Activated naive CD4-positive, alpha-beta T cell treated with anti-CD3 and anti-CD28 coated beads, Interleukin-2, amount 10 ng/mL, durations not matched to agents 7 days and 5 days (primary cell): ENCODE results near the gene LARGE1.

Source experiments
- CTCF ChIA-PET: fragments of 350-600 bp; sonication (Branson Sonifier 250); formaldehyde crosslinking; loops from one replicate; lab custom pipeline; 2021; ENCODE audit warnings: antibody characterized with exemption; lab: Charles Lee
- DNase-seq: peaks from one replicate; pipeline ENCODE4 v3.0.0-alpha.2; 2020
- H3K27ac Mint-ChIP-seq: one replicate; pipeline ENCODE4 v1.8.0; 2021; ENCODE audit warnings: mild to moderate bottlenecking, moderate library complexity, mixed read lengths
- H3K27me3 Mint-ChIP-seq: one replicate; pipeline ENCODE4 v1.8.0; 2021; ENCODE audit warnings: mild to moderate bottlenecking, mixed read lengths
- H3K36me3 Mint-ChIP-seq: one replicate; pipeline ENCODE4 v1.8.0; 2021; ENCODE audit warnings: mixed read lengths
- H3K4me1 Mint-ChIP-seq: one replicate; pipeline ENCODE4 v1.8.0; 2021; ENCODE audit warnings: mixed read lengths
- H3K4me3 Mint-ChIP-seq: one replicate; pipeline ENCODE4 v1.8.0; 2021; ENCODE audit warnings: mild to moderate bottlenecking, moderate library complexity, mixed read lengths
- H3K9me3 Mint-ChIP-seq: one replicate; pipeline ENCODE4 v1.8.0; 2021; ENCODE audit warnings: mixed read lengths

The LARGE1 gene

DNA sequence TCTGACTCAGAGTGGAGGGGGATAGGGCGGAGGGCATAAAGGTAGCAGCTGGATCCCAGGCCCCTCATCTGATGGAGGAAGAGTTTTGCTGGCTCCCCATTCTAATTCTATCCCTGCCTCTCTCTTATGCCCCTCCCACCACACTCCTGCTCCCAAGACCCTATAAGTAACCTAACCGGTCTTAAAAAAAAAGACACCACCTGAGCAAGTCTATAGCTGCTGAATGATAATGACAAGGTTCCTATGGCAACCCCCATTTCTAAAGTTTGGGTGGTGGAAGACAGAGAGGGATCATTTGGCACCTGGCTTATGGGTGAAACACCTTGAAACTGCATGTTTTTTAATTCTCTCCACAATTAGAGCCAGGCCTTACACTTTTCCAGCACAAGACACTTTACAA, 69.6 kb downstream of the LARGE1 start:
- CTCF ChIA-PET, result no interaction called here
- H3K4me3 Mint-ChIP-seq, result no peak overlapping the region

GRCh38 chr22:33850193-33850592, 70.1 kb downstream of the LARGE1 start:
- H3K27ac Mint-ChIP-seq, result no peak overlapping the region
- no peak for DNase-seq
- H3K9me3 Mint-ChIP-seq, result peaks cover 20% of the 10 kb centered on the region
- CTCF ChIA-PET, result no interaction called here
- H3K27me3 Mint-ChIP-seq, result no peaks in the 10 kb centered on the region
- peaks cover 9% of the 10 kb centered on the region for H3K4me1 Mint-ChIP-seq
- no peak overlapping the region for H3K4me3 Mint-ChIP-seq
- H3K36me3 Mint-ChIP-seq, result no peaks in the 10 kb centered on the region

More for the DNA sequence above, 69.6 kb downstream of the LARGE1 start:
- no peak for DNase-seq
- H3K9me3 Mint-ChIP-seq, result peaks cover 17% of the 10 kb centered on the region
- H3K36me3 Mint-ChIP-seq, result no peaks in the 10 kb centered on the region
- no peaks in the 10 kb centered on the region for H3K27me3 Mint-ChIP-seq
- peaks cover 9% of the 10 kb centered on the region for H3K4me1 Mint-ChIP-seq
- H3K27ac Mint-ChIP-seq, result no peak overlapping the region

GRCh38 chr22:33848251-33848650, 72.0 kb downstream of the LARGE1 start:
- H3K36me3 Mint-ChIP-seq, result no peaks in the 10 kb centered on the region
- no peak overlapping the region for H3K27ac Mint-ChIP-seq
- no peak overlapping the region for H3K4me3 Mint-ChIP-seq
- peaks cover 3% of the 10 kb centered on the region for H3K4me1 Mint-ChIP-seq
- no peaks in the 10 kb centered on the region for H3K27me3 Mint-ChIP-seq
- DNase-seq, result no peak
- CTCF ChIA-PET, result no interaction called here
- peaks cover 24% of the 10 kb centered on the region for H3K9me3 Mint-ChIP-seq

DNA sequence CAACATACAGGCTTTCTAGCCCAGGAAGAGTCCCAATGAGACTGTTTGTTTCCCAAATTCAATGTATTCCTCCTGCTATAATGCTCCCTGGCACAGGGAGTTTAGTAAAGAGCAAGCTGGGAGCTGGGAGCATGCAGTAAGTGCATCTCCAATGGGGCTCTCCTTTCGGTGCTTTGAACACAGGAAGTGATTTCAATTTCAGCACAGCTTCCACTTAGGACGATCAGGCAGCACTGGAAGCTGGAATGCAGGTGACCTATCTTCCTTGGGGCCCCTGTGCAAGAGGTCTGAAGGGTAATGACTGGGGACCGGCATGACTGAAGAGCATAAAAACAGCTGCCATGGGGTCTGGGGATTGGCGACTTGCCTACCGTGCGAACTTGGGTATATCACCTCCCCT, 76.0 kb downstream of the LARGE1 start:
- Mint-ChIP-seq H3K4me3 (no peak overlapping the region), H3K27me3 (no peaks in the 10 kb centered on the region), H3K4me1 (no peaks in the 10 kb centered on the region), H3K9me3 (peaks cover 24% of the 10 kb centered on the region), H3K36me3 (no peaks in the 10 kb centered on the region), H3K27ac (no peak overlapping the region)
- no peak for DNase-seq
- CTCF ChIA-PET, result no interaction called here

DNA sequence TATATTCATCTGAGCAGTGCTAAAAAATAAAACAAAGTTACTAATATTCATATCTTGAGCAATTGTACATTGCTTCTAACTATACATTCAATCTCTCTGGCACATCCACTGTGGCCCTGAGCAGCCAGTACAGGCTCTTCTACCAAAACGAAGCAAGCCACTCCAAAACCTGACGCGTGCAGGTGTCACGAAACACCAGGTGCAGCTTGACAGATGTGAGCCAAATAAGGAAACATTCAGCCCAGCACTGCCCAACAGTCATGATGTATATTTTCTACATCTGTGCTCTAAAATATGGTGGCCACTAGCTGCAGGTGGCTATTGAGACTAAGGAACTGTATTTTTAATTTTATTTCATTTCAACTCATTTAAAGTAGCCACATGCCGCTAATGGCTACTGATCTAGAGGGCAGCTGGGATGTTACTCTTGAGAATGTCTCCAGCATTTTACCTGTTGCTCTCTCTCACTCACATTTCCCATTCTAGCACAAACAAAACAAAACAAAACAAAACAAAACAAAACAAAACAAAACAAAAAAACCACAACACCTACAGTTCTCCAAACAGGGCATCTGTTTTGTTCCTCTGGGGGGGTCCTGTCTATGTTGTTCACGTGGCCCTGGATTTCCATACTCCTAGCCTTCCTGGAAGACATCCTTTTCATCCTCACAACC, 77.7 kb downstream of the LARGE1 start:
- Mint-ChIP-seq H3K36me3 (no peaks in the 10 kb centered on the region), H3K27me3 (no peaks in the 10 kb centered on the region), H3K9me3 (peaks cover 14% of the 10 kb centered on the region), H3K27ac (no peak overlapping the region), H3K4me1 (no peaks in the 10 kb centered on the region), H3K4me3 (no peak overlapping the region)
- CTCF ChIA-PET, result no interaction called here
- no peak for DNase-seq

DNA sequence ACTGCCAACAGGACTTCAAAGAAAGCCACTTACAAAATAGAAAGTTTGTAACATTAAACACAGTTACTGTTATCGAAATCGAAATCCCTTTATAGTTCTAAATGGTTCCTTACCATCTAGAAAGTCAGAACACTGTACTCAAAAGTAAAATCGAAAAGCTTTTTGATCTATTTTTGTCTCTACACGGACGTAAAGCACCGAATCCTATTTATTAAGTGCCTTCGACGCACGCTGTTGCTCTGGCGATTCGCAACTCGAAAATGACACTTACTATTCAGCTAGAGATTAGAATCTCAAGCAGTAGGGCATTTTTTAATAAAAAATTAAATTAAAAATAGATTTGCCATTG, 78.3 kb downstream of the LARGE1 start:
- DNase-seq, result no peak
- CTCF ChIA-PET, result no interaction called here
- no peak overlapping the region for H3K4me3 Mint-ChIP-seq
- no peaks in the 10 kb centered on the region for H3K4me1 Mint-ChIP-seq
- H3K27me3 Mint-ChIP-seq, result no peaks in the 10 kb centered on the region
- H3K27ac Mint-ChIP-seq, result no peak overlapping the region
- no peaks in the 10 kb centered on the region for H3K36me3 Mint-ChIP-seq
- H3K9me3 Mint-ChIP-seq, result peaks cover 11% of the 10 kb centered on the region

- CTCF ChIA-PET, result no interaction called here
- DNase-seq, result no peak
Observed at GRCh38 chr22:33841281-33842005, 78.8 kb downstream of the LARGE1 start.

DNA sequence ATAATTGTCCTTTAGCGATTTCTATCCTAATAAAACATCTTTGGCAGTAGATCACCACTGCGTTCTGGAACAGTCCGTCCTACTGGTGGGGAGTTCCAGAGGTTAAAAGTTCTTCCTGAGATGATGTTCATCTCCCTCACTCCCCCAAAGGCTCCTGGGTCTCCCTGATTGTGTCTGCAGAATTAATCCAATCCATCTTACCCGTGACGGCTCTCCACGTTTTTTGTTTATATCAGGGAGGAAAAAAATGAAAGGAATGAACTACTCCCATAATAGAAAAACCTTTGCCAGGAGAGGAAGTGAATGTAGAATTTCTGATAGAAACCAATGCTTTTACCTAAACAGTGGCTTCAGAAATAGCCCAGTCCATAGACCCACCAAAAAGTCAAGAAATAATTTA, 81.6 kb downstream of the LARGE1 start:
- Mint-ChIP-seq H3K4me3 (no peak overlapping the region), H3K27ac (no peak overlapping the region)
- CTCF ChIA-PET, result no interaction called here

More at GRCh38 chr22:33841281-33842005, 78.8 kb downstream of the LARGE1 start:
- H3K27me3 Mint-ChIP-seq, result no peaks in the 10 kb centered on the region
- H3K4me3 Mint-ChIP-seq, result no peak overlapping the region
- H3K27ac Mint-ChIP-seq, result no peak overlapping the region
- no peaks in the 10 kb centered on the region for H3K36me3 Mint-ChIP-seq
- peaks cover 8% of the 10 kb centered on the region for H3K9me3 Mint-ChIP-seq
- H3K4me1 Mint-ChIP-seq, result no peaks in the 10 kb centered on the region

GRCh38 chr22:33837826-33838225, 82.5 kb downstream of the LARGE1 start:
- Mint-ChIP-seq H3K27me3 (no peaks in the 10 kb centered on the region), H3K36me3 (no peaks in the 10 kb centered on the region), H3K4me1 (no peaks in the 10 kb centered on the region), H3K9me3 (no peaks in the 10 kb centered on the region), H3K27ac (no peak overlapping the region), H3K4me3 (no peak overlapping the region)
- no peak for DNase-seq
- CTCF ChIA-PET, result no interaction called here

More for the DNA sequence above, 81.6 kb downstream of the LARGE1 start:
- H3K27me3 Mint-ChIP-seq, result no peaks in the 10 kb centered on the region
- H3K9me3 Mint-ChIP-seq, result peaks cover 2% of the 10 kb centered on the region
- no peaks in the 10 kb centered on the region for H3K36me3 Mint-ChIP-seq
- no peak for DNase-seq
- H3K4me1 Mint-ChIP-seq, result no peaks in the 10 kb centered on the region

GRCh38 chr22:33835265-33835664, 85.0 kb downstream of the LARGE1 start:
- H3K36me3 Mint-ChIP-seq, result no peaks in the 10 kb centered on the region
- CTCF ChIA-PET, result no interaction called here

DNA sequence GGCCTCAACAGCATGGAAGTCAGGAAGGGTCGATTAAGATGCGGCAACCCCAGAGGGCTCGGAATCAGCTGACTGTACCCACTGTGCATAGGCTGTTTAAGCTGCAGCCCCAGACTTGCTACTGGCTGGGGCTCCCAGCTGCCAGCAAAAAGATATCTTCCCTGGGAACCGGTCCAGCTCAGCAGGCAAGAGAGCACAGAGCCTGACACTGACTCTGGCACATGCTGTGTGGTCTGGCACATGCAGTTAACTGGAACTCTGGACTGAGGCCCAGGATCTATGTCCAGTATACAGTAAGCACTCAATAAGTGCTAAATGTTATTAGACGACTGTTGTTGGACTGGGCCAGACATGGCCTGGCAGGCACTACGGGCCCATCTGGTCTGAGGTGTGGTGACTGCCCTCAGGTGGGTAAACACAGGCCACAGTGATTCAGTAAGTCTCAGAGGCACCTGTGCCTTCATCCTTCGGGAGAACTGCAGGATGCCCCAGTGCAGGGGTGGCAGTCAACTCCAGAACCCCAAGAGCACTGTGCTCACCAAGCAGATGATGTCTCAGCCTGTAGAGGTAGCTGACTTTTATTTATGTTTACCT, 87.6 kb downstream of the LARGE1 start:
- H3K27me3 Mint-ChIP-seq, result no peaks in the 10 kb centered on the region
- CTCF ChIA-PET, result no interaction called here

More at GRCh38 chr22:33835265-33835664, 85.0 kb downstream of the LARGE1 start:
- no peaks in the 10 kb centered on the region for H3K4me1 Mint-ChIP-seq
- no peak overlapping the region for H3K27ac Mint-ChIP-seq
- H3K4me3 Mint-ChIP-seq, result no peak overlapping the region
- DNase-seq, result no peak
- peaks cover 6% of the 10 kb centered on the region for H3K9me3 Mint-ChIP-seq
- H3K27me3 Mint-ChIP-seq, result no peaks in the 10 kb centered on the region

GRCh38 chr22:33831651-33832050, 88.6 kb downstream of the LARGE1 start:
- H3K4me1 Mint-ChIP-seq, result no peaks in the 10 kb centered on the region
- CTCF ChIA-PET, result no interaction called here
- DNase-seq, result no peak
- no peaks in the 10 kb centered on the region for H3K36me3 Mint-ChIP-seq
- no peaks in the 10 kb centered on the region for H3K27me3 Mint-ChIP-seq
- H3K27ac Mint-ChIP-seq, result no peak overlapping the region
- peaks cover 13% of the 10 kb centered on the region for H3K9me3 Mint-ChIP-seq
- no peak overlapping the region for H3K4me3 Mint-ChIP-seq

More for the DNA sequence above, 87.6 kb downstream of the LARGE1 start:
- Mint-ChIP-seq H3K36me3 (no peaks in the 10 kb centered on the region), H3K4me3 (no peak overlapping the region), H3K9me3 (peaks cover 13% of the 10 kb centered on the region), H3K4me1 (no peaks in the 10 kb centered on the region), H3K27ac (no peak overlapping the region)
- no peak for DNase-seq

DNA sequence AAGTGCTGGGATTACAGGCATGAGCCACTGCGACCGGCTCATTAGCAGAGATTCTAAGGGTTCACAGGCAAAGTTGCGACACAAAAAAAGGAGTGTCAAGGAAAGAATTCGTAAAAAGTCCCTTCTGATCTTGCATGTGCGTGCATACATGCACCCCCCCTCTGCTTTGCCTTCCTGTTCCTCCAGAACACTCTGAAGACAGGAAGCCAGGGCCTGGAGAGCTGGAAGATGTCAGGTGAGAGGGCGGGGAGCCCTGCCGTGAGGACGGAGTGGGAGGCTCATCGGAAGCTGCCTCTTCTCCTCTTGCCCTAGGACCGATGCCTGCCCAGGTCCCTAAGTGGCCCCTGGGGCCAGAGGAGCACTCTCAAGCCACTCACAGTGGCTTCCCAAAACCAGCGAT, 89.1 kb downstream of the LARGE1 start:
- CTCF ChIA-PET, result no interaction called here
- H3K9me3 Mint-ChIP-seq, result peaks cover 13% of the 10 kb centered on the region
- H3K27me3 Mint-ChIP-seq, result no peaks in the 10 kb centered on the region
- H3K4me1 Mint-ChIP-seq, result no peaks in the 10 kb centered on the region
- H3K36me3 Mint-ChIP-seq, result no peaks in the 10 kb centered on the region
- no peak for DNase-seq
- no peak overlapping the region for H3K27ac Mint-ChIP-seq
- H3K4me3 Mint-ChIP-seq, result no peak overlapping the region

DNA sequence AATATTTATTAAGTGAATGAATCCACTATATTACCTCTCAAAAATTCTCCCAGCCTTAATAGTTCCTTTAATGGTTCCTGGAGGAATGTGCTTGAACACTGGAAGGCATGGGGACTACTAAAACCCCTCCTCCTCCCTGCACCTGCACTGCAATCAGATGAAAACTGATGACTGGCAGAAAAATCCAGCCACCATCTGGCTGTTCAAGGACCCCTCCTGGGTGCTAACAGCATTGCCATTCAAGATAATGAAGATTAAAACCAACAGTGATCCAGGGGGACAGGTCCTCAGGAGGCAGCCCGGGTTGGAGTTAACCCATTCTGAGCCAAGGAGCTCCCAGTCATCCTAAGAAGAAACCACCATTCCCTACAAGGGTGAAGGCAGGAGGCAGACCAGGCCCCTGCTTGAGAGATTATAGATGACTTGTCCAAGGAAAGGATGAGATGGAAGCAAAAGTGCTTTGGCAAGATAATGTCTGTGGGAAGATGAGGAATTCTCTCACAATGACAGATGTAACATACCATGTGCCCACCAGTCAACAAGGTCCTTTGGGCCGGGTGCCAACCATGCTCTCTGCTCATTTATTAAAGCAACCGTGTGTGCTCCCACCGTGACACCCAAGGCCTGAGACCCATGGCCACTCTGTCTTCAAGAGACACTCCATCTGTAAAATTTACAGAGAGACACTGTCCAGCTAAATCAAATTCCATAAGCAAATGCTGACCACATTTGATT, 90.6 kb downstream of the LARGE1 start:
- Mint-ChIP-seq H3K4me1 (no peaks in the 10 kb centered on the region), H3K27me3 (no peaks in the 10 kb centered on the region), H3K9me3 (peaks cover 15% of the 10 kb centered on the region), H3K36me3 (no peaks in the 10 kb centered on the region), H3K27ac (no peak overlapping the region), H3K4me3 (no peak overlapping the region)
- CTCF ChIA-PET, result no interaction called here
- no peak for DNase-seq
